IPS DF 4.7 (cell line): Measurements from ENCODE around the gene NXPH4.

Experiments
- DNase-seq: peaks from one replicate; pipeline ENCODE4 v3.0.0-alpha.2; 2013; ENCODE audit warnings: low spot score; ENCODE audit errors: extremely low read depth

Gene NXPH4

DNA sequence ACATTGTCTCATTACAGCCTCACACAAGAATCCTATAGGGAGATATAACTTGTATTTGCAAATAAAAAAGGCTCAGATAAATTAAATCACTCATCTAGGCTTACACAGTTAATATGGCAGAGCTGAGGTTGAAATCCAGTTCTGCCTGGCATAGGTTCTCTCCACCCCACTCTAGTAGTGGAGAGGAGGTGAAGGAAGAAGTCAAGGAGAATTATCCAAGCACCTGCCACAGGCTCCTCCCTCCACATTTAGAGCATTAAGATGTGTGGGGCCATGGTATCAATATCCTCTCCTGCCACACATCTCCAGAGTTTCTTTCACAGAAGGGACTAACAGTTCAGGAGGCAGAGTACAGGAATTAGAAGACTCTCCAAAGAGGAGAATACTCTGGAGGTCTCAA lies 56.9 kb downstream of the NXPH4 start:
- no peak for DNase-seq
